Tibial artery (tissue), 4 donors: ENCODE measurements around the gene ERBB4.

Experiments used
- DNase-seq, 2 donors: peaks; one replicate each; pipeline ENCODE4 v3.0.0-alpha.2; 2019
- H3K27ac ChIP-seq, 2 donors: fragments of 200-600 bp; sonication (generic) in 1 of 2; 1 replicate in 1 of 2; 2 replicates in 1 of 2; pipeline ENCODE4 v1.5.1; 2018 to 2019; ENCODE audit warnings: mild to moderate bottlenecking in 1 of 2
- H3K27me3 ChIP-seq, 2 donors: fragments of 200-600 bp; sonication (generic) in 1 of 2; one replicate each; pipeline versions ENCODE4 v1.5.1 to v1.6.0; 2016 to 2019
- H3K36me3 ChIP-seq, 3 donors: fragments of 200-600 bp; sonication (generic) in 2 of 3; one replicate each; pipeline ENCODE4 v1.5.1; 2016 to 2019; ENCODE audit warnings: mild to moderate bottlenecking in 2 of 3
- H3K4me1 ChIP-seq, 4 donors: fragments of 200-600 bp; sonication (generic) in 2 of 4; 1 replicate in 3 of 4; 2 replicates in 1 of 4; pipeline ENCODE4 v1.5.1; 2016 to 2019
- H3K4me3 ChIP-seq, 2 donors: fragments of 200-600 bp; sonication (generic) in 1 of 2; 1 replicate in 1 of 2; 2 replicates in 1 of 2; pipeline ENCODE4 v1.5.1; 2018 to 2019; ENCODE audit warnings: mild to moderate bottlenecking in 2 of 2
- H3K9me3 ChIP-seq, 3 donors: fragments of 200-600 bp; sonication (generic) in 1 of 3; one replicate each; pipeline ENCODE4 v1.5.1; 2016 to 2019
- CTCF ChIP-seq, 2 experiments: fragments of 200-600 bp in 1 of 2; fragments of 450-650 bp in 1 of 2; IDR thresholded peaks; one replicate each; pipeline ENCODE4 v1.5.1; 2017 to 2019; ENCODE audit warnings: antibody characterized with exemption in 2 of 2, mild to moderate bottlenecking in 1 of 2, moderate library complexity in 1 of 2
- intact Hi-C: fragments of 100-400 bp; cut with DNase I; formaldehyde crosslinking; loops from one replicate; pipeline ENCODE4 v1.15.0; 2023; ENCODE audit warnings: low total_unique reads

Gene ERBB4

GRCh38 chr2:211903961-211904360 lies 634.6 kb downstream of the ERBB4 start:
- Histone ChIP-seq H3K4me3 (no peak overlapping the region), H3K4me1 (peaks cover 0 to 10% (median 6%) of the 10 kb centered on the region in 4 donors), H3K9me3 (no peaks in the 10 kb centered on the region), H3K27me3 (no peaks in the 10 kb centered on the region), H3K36me3 (no peaks in the 10 kb centered on the region), H3K27ac (no peak overlapping the region)
- DNase-seq, result no peak
- intact Hi-C loops, result no loop called here
- no peak for TF ChIP-seq CTCF (IDR thresholded peaks at IDR 0.05)

- Histone ChIP-seq H3K9me3 (no peaks in the 10 kb centered on the region), H3K27ac (no peak overlapping the region), H3K4me3 (no peak overlapping the region), H3K27me3 (no peaks in the 10 kb centered on the region), H3K36me3 (no peaks in the 10 kb centered on the region), H3K4me1 (peaks cover 0 to 10% (median 6%) of the 10 kb centered on the region in 4 donors)
- intact Hi-C loops, result no loop called here
- no peak for TF ChIP-seq CTCF (IDR thresholded peaks at IDR 0.05)
- DNase-seq, result no peak
Observed at GRCh38 chr2:211901226-211901846, 637.3 kb downstream of the ERBB4 start.

- Histone ChIP-seq H3K27me3 (no peaks in the 10 kb centered on the region), H3K4me3 (no peak overlapping the region), H3K36me3 (no peaks in the 10 kb centered on the region), H3K27ac (no peak overlapping the region), H3K9me3 (no peaks in the 10 kb centered on the region), H3K4me1 (peaks cover 0 to 10% (median 6%) of the 10 kb centered on the region in 4 donors)
- no peak for TF ChIP-seq CTCF (IDR thresholded peaks at IDR 0.05)
- intact Hi-C loops, result no loop called here
- DNase-seq, result no peak
Observed at GRCh38 chr2:211900518-211900917, 638.1 kb downstream of the ERBB4 start.

GRCh38 chr2:211900000-211900399 lies 638.6 kb downstream of the ERBB4 start:
- DNase-seq, result no peak
- peaks cover 0 to 10% (median 6%) of the 10 kb centered on the region in 4 donors for H3K4me1 ChIP-seq
- no peak overlapping the region for H3K27ac ChIP-seq
- no peaks in the 10 kb centered on the region for H3K36me3 ChIP-seq
- H3K27me3 ChIP-seq, result no peaks in the 10 kb centered on the region
- H3K9me3 ChIP-seq, result no peaks in the 10 kb centered on the region
- H3K4me3 ChIP-seq, result no peak overlapping the region
- intact Hi-C loops, result no loop called here
- TF ChIP-seq CTCF (IDR thresholded peaks at IDR 0.05), result no peak

GRCh38 chr2:211898702-211899101 lies 639.9 kb downstream of the ERBB4 start:
- Histone ChIP-seq H3K4me1 (peaks cover 0 to 10% (median 6%) of the 10 kb centered on the region in 4 donors), H3K36me3 (no peaks in the 10 kb centered on the region), H3K9me3 (no peaks in the 10 kb centered on the region), H3K27me3 (no peaks in the 10 kb centered on the region), H3K4me3 (no peak overlapping the region), H3K27ac (no peak overlapping the region)
- TF ChIP-seq CTCF (IDR thresholded peaks at IDR 0.05), result no peak
- no peak for DNase-seq
- intact Hi-C loops, result no loop called here

- H3K4me1 ChIP-seq, result peaks cover 0 to 1% (median under 1%) of the 10 kb centered on the region in 4 donors
- no peaks in the 10 kb centered on the region for H3K27me3 ChIP-seq
- H3K4me3 ChIP-seq, result no peak overlapping the region
- no peak overlapping the region for H3K27ac ChIP-seq
- no peak for DNase-seq
- intact Hi-C loops, result no loop called here
- H3K36me3 ChIP-seq, result no peaks in the 10 kb centered on the region
- no peak for TF ChIP-seq CTCF (IDR thresholded peaks at IDR 0.05)
- H3K9me3 ChIP-seq, result no peaks in the 10 kb centered on the region
Observed at GRCh38 chr2:211881449-211881848, 657.2 kb downstream of the ERBB4 start.
